ENCODE measurements around the gene PEF1. TPM values are rescaled to one million over a fixed set of nuclear protein-coding genes. Genes with fewer than 3 reads are reported as not detected.

PEF1 gene
- total RNA-seq, 1 experiment from 2014 or later, result 40.3 TPM

DNA sequence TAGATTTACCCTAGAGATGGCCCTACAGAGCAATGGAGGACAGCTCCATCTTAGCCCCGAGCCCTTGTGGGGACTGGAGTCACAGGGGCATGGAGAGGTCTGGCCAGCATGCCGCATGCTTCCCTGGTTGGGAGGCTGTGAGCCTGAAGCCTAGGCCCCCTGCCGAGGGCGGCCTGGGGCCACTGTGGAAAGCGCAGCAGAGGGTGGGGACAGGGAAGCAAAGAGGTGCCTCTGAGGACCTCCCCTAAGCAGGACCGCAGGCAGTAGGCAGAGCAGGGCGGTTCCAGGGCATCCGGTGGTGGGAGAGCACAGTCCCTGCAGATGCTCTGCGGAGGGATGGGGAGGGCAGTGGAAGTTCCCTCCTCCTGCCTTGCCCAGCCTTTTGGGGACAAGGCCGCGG is 26.5 kb upstream of the PEF1 start:
- WGBS (ENCODE audit: extremely low coverage, insufficient read length, low lambda C conversion rate), result no CpG with 5 or more reads among the region's 11 CpGs
- peaks cover 27 to 39% of the 10 kb centered on the region in 2 experiments for H3K4me1 Mint-ChIP-seq

More for the DNA sequence above, 26.5 kb upstream of the PEF1 start:
- Histone ChIP-seq H2BK20ac (ENCODE audit: low read depth, low read length, poor library complexity, severe bottlenecking) (no peak overlapping the region), H3K9ac (ENCODE audit: extremely low read depth, insufficient read length, low read length) (no peak overlapping the region), H4K91ac (ENCODE audit: insufficient read length, low read depth, low read length) (no peak overlapping the region), H4K20me1 (ENCODE audit: control insufficient read depth, insufficient read depth, insufficient read length) (no peaks in the 10 kb centered on the region), H3K4me2 (ENCODE audit: insufficient read depth, insufficient read length, low read length) (no peak overlapping the region), H3K79me1 (ENCODE audit: insufficient read depth, low read depth, low read length, poor library complexity, severe bottlenecking) (no peaks in the 10 kb centered on the region), H2AK5ac (ENCODE audit: insufficient read length, low read length) (no peak overlapping the region), H3K4me1 (ENCODE audit: insufficient read depth, low read length) (no peaks in the 10 kb centered on the region; the same call in 1 of the 2 replicates), H3K27me3 (ENCODE audit: insufficient read depth, low read length) (no peaks in the 10 kb centered on the region), H3T11ph (ENCODE audit: low read length) (no peak overlapping the region), H2BK5ac (ENCODE audit: insufficient read length, low read length) (no peak overlapping the region), H2BK15ac (ENCODE audit: low read depth, low read length) (no peak overlapping the region), H4K5ac (ENCODE audit: insufficient read length, low read depth, low read length) (no peak overlapping the region), H3K4ac (ENCODE audit: low read depth, low read length) (no peak overlapping the region), H3K18ac (ENCODE audit: insufficient read length, low read depth, low read length) (no peak overlapping the region), H3K56ac (ENCODE audit: insufficient read length, low read depth, low read length) (no peak overlapping the region), H2BK12ac (ENCODE audit: insufficient read length, low read depth, low read length) (no peak overlapping the region), H3K9me3 (ENCODE audit: control insufficient read depth, low read depth, low read length) (no peaks in the 10 kb centered on the region), H2BK120ac (ENCODE audit: low read depth, low read length, poor library complexity, severe bottlenecking) (no peak overlapping the region), H3K23ac (ENCODE audit: insufficient read length, low read depth, low read length) (no peak overlapping the region), H2AFZ (ENCODE audit: low read length) (no peak overlapping the region), H3K14ac (ENCODE audit: insufficient read depth, low read length) (no peak overlapping the region), H3K27ac (ENCODE audit: insufficient read length, low read depth, low read length) (no peak overlapping the region), H3K23me2 (ENCODE audit: insufficient read length, low read depth, low read length, poor library complexity, severe bottlenecking) (no peaks in the 10 kb centered on the region), H3K79me2 (ENCODE audit: insufficient read depth, low read length) (no peaks in the 10 kb centered on the region), H4K8ac (replicated peaks; ENCODE audit: insufficient read length, low read depth, low read length) (no peak overlapping the region)
- TF ChIP-seq, protein P1, sequence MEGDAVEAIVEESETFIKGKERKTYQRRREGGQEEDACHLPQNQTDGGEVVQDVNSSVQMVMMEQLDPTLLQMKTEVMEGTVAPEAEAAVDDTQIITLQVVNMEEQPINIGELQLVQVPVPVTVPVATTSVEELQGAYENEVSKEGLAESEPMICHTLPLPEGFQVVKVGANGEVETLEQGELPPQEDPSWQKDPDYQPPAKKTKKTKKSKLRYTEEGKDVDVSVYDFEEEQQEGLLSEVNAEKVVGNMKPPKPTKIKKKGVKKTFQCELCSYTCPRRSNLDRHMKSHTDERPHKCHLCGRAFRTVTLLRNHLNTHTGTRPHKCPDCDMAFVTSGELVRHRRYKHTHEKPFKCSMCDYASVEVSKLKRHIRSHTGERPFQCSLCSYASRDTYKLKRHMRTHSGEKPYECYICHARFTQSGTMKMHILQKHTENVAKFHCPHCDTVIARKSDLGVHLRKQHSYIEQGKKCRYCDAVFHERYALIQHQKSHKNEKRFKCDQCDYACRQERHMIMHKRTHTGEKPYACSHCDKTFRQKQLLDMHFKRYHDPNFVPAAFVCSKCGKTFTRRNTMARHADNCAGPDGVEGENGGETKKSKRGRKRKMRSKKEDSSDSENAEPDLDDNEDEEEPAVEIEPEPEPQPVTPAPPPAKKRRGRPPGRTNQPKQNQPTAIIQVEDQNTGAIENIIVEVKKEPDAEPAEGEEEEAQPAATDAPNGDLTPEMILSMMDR (conservative IDR thresholded peaks at IDR 0.05), result no peak
- no peak overlapping the region for H3K4me3 Mint-ChIP-seq
- H3K9me3 Mint-ChIP-seq, result no peaks in the 10 kb centered on the region; a peak in 1 of 5 replicates
- H3K36me3 Mint-ChIP-seq (ENCODE audit: insufficient read depth in 1 of 3, low read depth in 3 of 3), result no peaks in the 10 kb centered on the region
- DNase-seq, result no peak
- H3K27me3 Mint-ChIP-seq (ENCODE audit: low read depth), result peaks cover 2% of the 10 kb centered on the region
- no peak overlapping the region for H3K27ac Mint-ChIP-seq
